Measurements from ENCODE around the gene ADD1.

ADD1 gene

GRCh38 chr4:2812612-2813354 is 30.9 kb upstream of the ADD1 start:
- H3K4me3 ChIP-seq (replicated peaks; ENCODE audit: low read depth, low read length): peak overlapping the region; percentile 61
- no peak for DNase-seq (ENCODE audit: extremely low read depth, low read depth)
- TF ChIP-seq CTCF (IDR thresholded peaks at IDR 0.05; ENCODE audit: low read depth, low read length, missing control alignments): no peak

GRCh38 chr4:2813446-2814405 is 29.9 kb upstream of the ADD1 start:
- no peak for TF ChIP-seq CTCF (IDR thresholded peaks at IDR 0.05; ENCODE audit: low read depth, low read length, missing control alignments)
- peak overlapping the region; percentile 61 for H3K4me3 ChIP-seq (replicated peaks; ENCODE audit: low read depth, low read length)
- no peak for DNase-seq (ENCODE audit: extremely low read depth, low read depth)

- DNase-seq (ENCODE audit: extremely low read depth, low read depth): no peak
- H3K4me3 ChIP-seq (replicated peaks; ENCODE audit: low read depth, low read length): no peak overlapping the region
- TF ChIP-seq CTCF (IDR thresholded peaks at IDR 0.05; ENCODE audit: low read depth, low read length, missing control alignments): no peak
Measured at GRCh38 chr4:2814627-2815270, 28.9 kb upstream of the ADD1 start.

- no peak for TF ChIP-seq CTCF (IDR thresholded peaks at IDR 0.05; ENCODE audit: low read depth, low read length, missing control alignments)
- no peak for DNase-seq (ENCODE audit: extremely low read depth, low read depth)
- H3K4me3 ChIP-seq (replicated peaks; ENCODE audit: low read depth, low read length): no peak overlapping the region
Measured at GRCh38 chr4:2816401-2816954, 27.2 kb upstream of the ADD1 start.

GRCh38 chr4:2817137-2817536 is 26.5 kb upstream of the ADD1 start:
- peak overlapping the region; percentile 51; the same call in 1 of the 2 replicates for H3K4me3 ChIP-seq (replicated peaks; ENCODE audit: low read depth, low read length)
- no peak for TF ChIP-seq CTCF (IDR thresholded peaks at IDR 0.05; ENCODE audit: low read depth, low read length, missing control alignments)
- DNase-seq (ENCODE audit: extremely low read depth, low read depth): no peak

GRCh38 chr4:2817701-2818350 is 25.8 kb upstream of the ADD1 start:
- no peak for TF ChIP-seq CTCF (IDR thresholded peaks at IDR 0.05; ENCODE audit: low read depth, low read length, missing control alignments)
- H3K4me3 ChIP-seq (replicated peaks; ENCODE audit: low read depth, low read length): peak overlapping the region; percentile 51
- no peak for DNase-seq (ENCODE audit: extremely low read depth, low read depth)

Data from HFF-Myc (cell line).